Measurements from ENCODE around the gene RTN1. TPM values are rescaled to one million over a fixed set of nuclear protein-coding genes. Genes with fewer than 3 reads are reported as not detected.
A peak's percentile ranks its signal among the peaks of the same experiment; 100 is the strongest.

The RTN1 gene
- total RNA-seq, 4 donors from 2014 or later, result 5.0 to 7.0 (median 5.7) TPM

DNA sequence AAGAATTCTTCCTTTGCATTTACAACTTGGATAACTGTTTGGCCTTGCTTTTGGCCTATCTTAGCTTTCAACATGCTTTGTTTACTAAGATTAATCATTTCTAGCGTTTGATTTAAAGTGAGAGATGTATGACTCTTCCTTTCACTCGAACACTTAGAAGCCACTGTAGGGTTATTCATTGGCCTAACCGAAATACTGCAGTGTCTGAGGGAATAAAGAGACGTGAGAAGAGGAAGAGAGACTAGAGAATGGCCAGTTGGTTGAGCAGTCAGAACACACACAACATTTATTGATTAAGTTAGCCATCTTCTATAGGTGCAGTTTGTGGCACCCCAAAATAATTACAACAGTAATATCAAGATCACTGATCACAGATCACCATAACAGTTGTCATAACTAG lies 231.7 kb downstream of the RTN1 start:
- TF ChIP-seq CTCF (IDR thresholded peaks at IDR 0.05) (no peak), POLR2A (IDR thresholded peaks at IDR 0.05) (no peak)
- H3K36me3 ChIP-seq, result no peaks in the 10 kb centered on the region
- peaks cover 0 to 4% (median 0%) of the 10 kb centered on the region in 4 donors for H3K9me3 ChIP-seq
- no peaks in the 10 kb centered on the region for H3K4me1 ChIP-seq
- no peaks in the 10 kb centered on the region for H3K27me3 ChIP-seq
- no peak overlapping the region for H3K4me3 ChIP-seq
- no peak overlapping the region for H3K27ac ChIP-seq
- DNase-seq, result no peak

- no peak overlapping the region for H3K27ac ChIP-seq
- no peaks in the 10 kb centered on the region for H3K9me3 ChIP-seq
- no peaks in the 10 kb centered on the region for H3K27me3 ChIP-seq
- no peak overlapping the region for H3K4me3 ChIP-seq
- H3K36me3 ChIP-seq, result no peaks in the 10 kb centered on the region
- H3K4me1 ChIP-seq, result peaks cover 0 to 6% (median 0%) of the 10 kb centered on the region in 4 donors
- TF ChIP-seq CTCF (IDR thresholded peaks at IDR 0.05) (no peak), POLR2A (IDR thresholded peaks at IDR 0.05) (no peak)
- no peak for DNase-seq
These were observed 236.0 kb downstream of the RTN1 start for GRCh38 chr14:59634617-59635016.

DNA sequence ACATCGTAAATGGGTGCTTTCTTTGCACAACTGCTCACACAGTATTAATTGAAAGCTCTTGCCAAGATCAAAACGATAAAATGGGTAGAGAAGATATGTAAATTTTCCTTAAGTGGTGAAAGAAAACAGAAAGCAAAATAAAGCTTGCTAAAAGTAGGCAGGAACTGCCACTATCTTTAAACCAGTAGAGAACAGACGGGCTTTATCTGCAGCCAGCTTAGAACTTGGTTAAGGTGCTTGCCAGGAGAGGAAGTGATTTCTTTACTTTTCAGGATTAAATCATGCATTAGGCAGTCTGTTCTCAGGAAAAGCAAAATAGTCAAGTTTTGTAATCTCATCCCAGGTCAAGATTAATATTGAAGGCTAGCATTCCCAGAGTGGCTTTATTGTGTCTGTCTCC lies 237.1 kb downstream of the RTN1 start:
- peaks cover 0 to 6% (median 0%) of the 10 kb centered on the region in 4 donors for H3K4me1 ChIP-seq
- no peak overlapping the region for H3K27ac ChIP-seq
- DNase-seq, result no peak
- no peak overlapping the region for H3K4me3 ChIP-seq
- no peak for TF ChIP-seq POLR2A (IDR thresholded peaks at IDR 0.05)
- no peak for TF ChIP-seq CTCF (IDR thresholded peaks at IDR 0.05)
- H3K9me3 ChIP-seq, result no peaks in the 10 kb centered on the region
- H3K36me3 ChIP-seq, result no peaks in the 10 kb centered on the region
- H3K27me3 ChIP-seq, result no peaks in the 10 kb centered on the region

DNA sequence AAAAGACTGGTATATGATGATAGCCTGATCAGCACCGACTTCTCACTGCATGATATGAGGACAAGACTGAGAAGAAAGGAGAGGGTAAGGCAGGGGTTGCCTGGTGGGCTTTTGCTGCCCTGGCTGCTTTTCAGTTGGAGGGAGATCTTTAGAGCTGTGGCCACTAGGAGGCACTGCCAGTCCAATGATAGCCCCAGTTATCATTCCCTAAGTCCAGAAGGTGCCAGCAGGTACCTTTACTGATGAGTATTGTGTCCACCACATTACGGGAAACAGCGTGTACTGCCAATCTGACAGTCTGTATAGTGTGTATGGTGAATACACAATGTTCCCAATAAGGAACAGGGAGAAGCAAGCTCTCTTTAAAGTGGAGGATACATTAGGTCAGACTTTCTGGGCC lies 238.2 kb downstream of the RTN1 start:
- no peak overlapping the region for H3K4me3 ChIP-seq
- H3K36me3 ChIP-seq, result no peaks in the 10 kb centered on the region
- TF ChIP-seq CTCF (IDR thresholded peaks at IDR 0.05) (peak in 4 of 6 experiments; percentile 35 to 67 (median 62)), POLR2A (IDR thresholded peaks at IDR 0.05) (no peak)
- H3K4me1 ChIP-seq, result peaks cover 0 to 6% (median 0%) of the 10 kb centered on the region in 4 donors
- peak in 1 of 3 donors; percentile 63 for DNase-seq
- H3K27me3 ChIP-seq, result no peaks in the 10 kb centered on the region
- H3K9me3 ChIP-seq, result no peaks in the 10 kb centered on the region
- no peak overlapping the region for H3K27ac ChIP-seq

- TF ChIP-seq POLR2A (IDR thresholded peaks at IDR 0.05) (no peak), CTCF (IDR thresholded peaks at IDR 0.05) (peak in 2 of 6 experiments; percentile 10 to 16)
- no peak overlapping the region for H3K27ac ChIP-seq
- H3K9me3 ChIP-seq, result no peaks in the 10 kb centered on the region
- no peaks in the 10 kb centered on the region for H3K36me3 ChIP-seq
- H3K4me1 ChIP-seq, result peaks cover 0 to 6% (median 0%) of the 10 kb centered on the region in 4 donors
- no peaks in the 10 kb centered on the region for H3K27me3 ChIP-seq
- H3K4me3 ChIP-seq, result no peak overlapping the region
- no peak for DNase-seq
These were observed 239.3 kb downstream of the RTN1 start for GRCh38 chr14:59631237-59631636.

All from Peyer's patch (tissue), 4 donors.